Measurements from ENCODE around the gene STARD13.
A peak's percentile ranks its signal among the peaks of the same experiment; 100 is the strongest.

STARD13 gene

GRCh38 chr13:33205804-33206221 lies 79.7 kb downstream of the STARD13 start:
- Histone ChIP-seq H3K36me3 (ENCODE audit: control insufficient read depth in 1 of 2, insufficient read depth in 2 of 2, low read length in 2 of 2) (no peaks in the 10 kb centered on the region), H3K4me3 (ENCODE audit: low read depth in 1 of 2, low read length in 2 of 2) (no peak overlapping the region), H3K9me3 (ENCODE audit: control insufficient read depth in 1 of 2, low read length in 2 of 2) (no peaks in the 10 kb centered on the region), H3K9ac (ENCODE audit: low read depth in 1 of 2, low read length in 2 of 2) (no peak overlapping the region), H3K27me3 (ENCODE audit: control insufficient read depth in 1 of 2, insufficient read depth in 2 of 2, low read length in 2 of 2) (no peaks in the 10 kb centered on the region), H3K27ac (ENCODE audit: low read depth, low read length) (no peak overlapping the region), H3K4me1 (ENCODE audit: control insufficient read depth in 1 of 2, insufficient read depth in 2 of 2, low read length in 2 of 2) (peaks cover 30 to 40% of the 10 kb centered on the region in 2 donors)

- no peaks in the 10 kb centered on the region for H3K27me3 ChIP-seq (ENCODE audit: control insufficient read depth in 1 of 2, insufficient read depth in 2 of 2, low read length in 2 of 2)
- no peak overlapping the region for H3K4me3 ChIP-seq (ENCODE audit: low read depth in 1 of 2, low read length in 2 of 2)
- peak overlapping the region in 1 of 2 donors; percentile 7 for H3K9ac ChIP-seq (ENCODE audit: low read depth in 1 of 2, low read length in 2 of 2)
- no peaks in the 10 kb centered on the region for H3K9me3 ChIP-seq (ENCODE audit: control insufficient read depth in 1 of 2, low read length in 2 of 2)
- peaks cover 30 to 40% of the 10 kb centered on the region in 2 donors for H3K4me1 ChIP-seq (ENCODE audit: control insufficient read depth in 1 of 2, insufficient read depth in 2 of 2, low read length in 2 of 2)
- peak overlapping the region; percentile 36 for H3K27ac ChIP-seq (ENCODE audit: low read depth, low read length)
- no peaks in the 10 kb centered on the region for H3K36me3 ChIP-seq (ENCODE audit: control insufficient read depth in 1 of 2, insufficient read depth in 2 of 2, low read length in 2 of 2)
These were observed 80.3 kb downstream of the STARD13 start for GRCh38 chr13:33205224-33205623.

GRCh38 chr13:33204130-33204927 lies 81.2 kb downstream of the STARD13 start:
- peaks cover 30 to 40% of the 10 kb centered on the region in 2 donors for H3K4me1 ChIP-seq (ENCODE audit: control insufficient read depth in 1 of 2, insufficient read depth in 2 of 2, low read length in 2 of 2)
- H3K9me3 ChIP-seq (ENCODE audit: control insufficient read depth in 1 of 2, low read length in 2 of 2) = no peaks in the 10 kb centered on the region
- H3K27ac ChIP-seq (ENCODE audit: low read depth, low read length) = peak overlapping the region; percentile 36
- H3K9ac ChIP-seq (ENCODE audit: low read depth in 1 of 2, low read length in 2 of 2) = peak overlapping the region in 1 of 2 donors; percentile 7
- peak overlapping the region; percentile 7 to 9 for H3K4me3 ChIP-seq (ENCODE audit: low read depth in 1 of 2, low read length in 2 of 2)
- H3K36me3 ChIP-seq (ENCODE audit: control insufficient read depth in 1 of 2, insufficient read depth in 2 of 2, low read length in 2 of 2) = no peaks in the 10 kb centered on the region
- H3K27me3 ChIP-seq (ENCODE audit: control insufficient read depth in 1 of 2, insufficient read depth in 2 of 2, low read length in 2 of 2) = no peaks in the 10 kb centered on the region

- Histone ChIP-seq H3K9ac (ENCODE audit: low read depth in 1 of 2, low read length in 2 of 2) (no peak overlapping the region), H3K9me3 (ENCODE audit: control insufficient read depth in 1 of 2, low read length in 2 of 2) (no peaks in the 10 kb centered on the region), H3K27ac (ENCODE audit: low read depth, low read length) (no peak overlapping the region)
These were observed 82.8 kb downstream of the STARD13 start for GRCh38 chr13:33202644-33203169.

GRCh38 chr13:33201659-33202058 lies 83.9 kb downstream of the STARD13 start:
- Histone ChIP-seq H3K9me3 (ENCODE audit: control insufficient read depth in 1 of 2, low read length in 2 of 2) (no peaks in the 10 kb centered on the region), H3K4me1 (ENCODE audit: control insufficient read depth in 1 of 2, insufficient read depth in 2 of 2, low read length in 2 of 2) (peaks cover 21 to 24% of the 10 kb centered on the region in 2 donors), H3K27ac (ENCODE audit: low read depth, low read length) (no peak overlapping the region), H3K4me3 (ENCODE audit: low read depth in 1 of 2, low read length in 2 of 2) (no peak overlapping the region), H3K27me3 (ENCODE audit: control insufficient read depth in 1 of 2, insufficient read depth in 2 of 2, low read length in 2 of 2) (no peaks in the 10 kb centered on the region), H3K9ac (ENCODE audit: low read depth in 1 of 2, low read length in 2 of 2) (no peak overlapping the region), H3K36me3 (ENCODE audit: control insufficient read depth in 1 of 2, insufficient read depth in 2 of 2, low read length in 2 of 2) (no peaks in the 10 kb centered on the region)

More at GRCh38 chr13:33202644-33203169, 82.8 kb downstream of the STARD13 start:
- H3K4me1 ChIP-seq (ENCODE audit: control insufficient read depth in 1 of 2, insufficient read depth in 2 of 2, low read length in 2 of 2) = peaks cover 22 to 26% of the 10 kb centered on the region in 2 donors
- no peaks in the 10 kb centered on the region for H3K36me3 ChIP-seq (ENCODE audit: control insufficient read depth in 1 of 2, insufficient read depth in 2 of 2, low read length in 2 of 2)
- H3K27me3 ChIP-seq (ENCODE audit: control insufficient read depth in 1 of 2, insufficient read depth in 2 of 2, low read length in 2 of 2) = no peaks in the 10 kb centered on the region
- no peak overlapping the region for H3K4me3 ChIP-seq (ENCODE audit: low read depth in 1 of 2, low read length in 2 of 2)

- Histone ChIP-seq H3K4me1 (ENCODE audit: control insufficient read depth in 1 of 2, insufficient read depth in 2 of 2, low read length in 2 of 2) (peaks cover 25 to 28% of the 10 kb centered on the region in 2 donors), H3K27ac (ENCODE audit: low read depth, low read length) (no peak overlapping the region), H3K4me3 (ENCODE audit: low read depth in 1 of 2, low read length in 2 of 2) (no peak overlapping the region)
These were observed 86.2 kb downstream of the STARD13 start for GRCh38 chr13:33199289-33199850.

GRCh38 chr13:33197541-33197971 lies 88.0 kb downstream of the STARD13 start:
- H3K36me3 ChIP-seq (ENCODE audit: control insufficient read depth in 1 of 2, insufficient read depth in 2 of 2, low read length in 2 of 2) = no peaks in the 10 kb centered on the region
- no peaks in the 10 kb centered on the region for H3K9me3 ChIP-seq (ENCODE audit: control insufficient read depth in 1 of 2, low read length in 2 of 2)
- H3K4me1 ChIP-seq (ENCODE audit: control insufficient read depth in 1 of 2, insufficient read depth in 2 of 2, low read length in 2 of 2) = peaks cover 22 to 24% of the 10 kb centered on the region in 2 donors
- no peak overlapping the region for H3K4me3 ChIP-seq (ENCODE audit: low read depth in 1 of 2, low read length in 2 of 2)
- no peaks in the 10 kb centered on the region for H3K27me3 ChIP-seq (ENCODE audit: control insufficient read depth in 1 of 2, insufficient read depth in 2 of 2, low read length in 2 of 2)
- no peak overlapping the region for H3K9ac ChIP-seq (ENCODE audit: low read depth in 1 of 2, low read length in 2 of 2)
- peak overlapping the region; percentile 17 for H3K27ac ChIP-seq (ENCODE audit: low read depth, low read length)

More at GRCh38 chr13:33199289-33199850, 86.2 kb downstream of the STARD13 start:
- H3K9me3 ChIP-seq (ENCODE audit: control insufficient read depth in 1 of 2, low read length in 2 of 2) = no peaks in the 10 kb centered on the region
- no peak overlapping the region for H3K9ac ChIP-seq (ENCODE audit: low read depth in 1 of 2, low read length in 2 of 2)
- H3K36me3 ChIP-seq (ENCODE audit: control insufficient read depth in 1 of 2, insufficient read depth in 2 of 2, low read length in 2 of 2) = no peaks in the 10 kb centered on the region
- no peaks in the 10 kb centered on the region for H3K27me3 ChIP-seq (ENCODE audit: control insufficient read depth in 1 of 2, insufficient read depth in 2 of 2, low read length in 2 of 2)

- no peak overlapping the region for H3K27ac ChIP-seq (ENCODE audit: low read depth, low read length)
These were observed 88.8 kb downstream of the STARD13 start for GRCh38 chr13:33196767-33197166.

GRCh38 chr13:33195693-33196464 lies 89.7 kb downstream of the STARD13 start:
- peaks cover 16 to 25% of the 10 kb centered on the region in 2 donors for H3K4me1 ChIP-seq (ENCODE audit: control insufficient read depth in 1 of 2, insufficient read depth in 2 of 2, low read length in 2 of 2)

More at GRCh38 chr13:33196767-33197166, 88.8 kb downstream of the STARD13 start:
- Histone ChIP-seq H3K36me3 (ENCODE audit: control insufficient read depth in 1 of 2, insufficient read depth in 2 of 2, low read length in 2 of 2) (no peaks in the 10 kb centered on the region), H3K4me1 (ENCODE audit: control insufficient read depth in 1 of 2, insufficient read depth in 2 of 2, low read length in 2 of 2) (peaks cover 16 to 19% of the 10 kb centered on the region in 2 donors), H3K4me3 (ENCODE audit: low read depth in 1 of 2, low read length in 2 of 2) (no peak overlapping the region), H3K9me3 (ENCODE audit: control insufficient read depth in 1 of 2, low read length in 2 of 2) (no peaks in the 10 kb centered on the region), H3K9ac (ENCODE audit: low read depth in 1 of 2, low read length in 2 of 2) (no peak overlapping the region), H3K27me3 (ENCODE audit: control insufficient read depth in 1 of 2, insufficient read depth in 2 of 2, low read length in 2 of 2) (no peaks in the 10 kb centered on the region)

More at GRCh38 chr13:33195693-33196464, 89.7 kb downstream of the STARD13 start:
- no peaks in the 10 kb centered on the region for H3K36me3 ChIP-seq (ENCODE audit: control insufficient read depth in 1 of 2, insufficient read depth in 2 of 2, low read length in 2 of 2)
- H3K4me3 ChIP-seq (ENCODE audit: low read depth in 1 of 2, low read length in 2 of 2) = no peak overlapping the region
- no peak overlapping the region for H3K9ac ChIP-seq (ENCODE audit: low read depth in 1 of 2, low read length in 2 of 2)
- no peak overlapping the region for H3K27ac ChIP-seq (ENCODE audit: low read depth, low read length)
- no peaks in the 10 kb centered on the region for H3K27me3 ChIP-seq (ENCODE audit: control insufficient read depth in 1 of 2, insufficient read depth in 2 of 2, low read length in 2 of 2)
- no peaks in the 10 kb centered on the region for H3K9me3 ChIP-seq (ENCODE audit: control insufficient read depth in 1 of 2, low read length in 2 of 2)
